HCT116 (cell line): ENCODE data around the gene ZFHX3. TPM values are rescaled to one million over a fixed set of nuclear protein-coding genes. Genes with fewer than 3 reads are reported as not detected.

Experiments
- ATAC-seq: fragments of 200-7000 bp; cut with Tn5 transposase; 2 replicates; pipeline ENCODE4 v1.9.1; 2020; ENCODE audit warnings: mild to moderate bottlenecking, moderate library complexity
- BruUV-seq: library from RNA; stranded (reverse); fragments of 400-500 nt; replicated peaks from 2 replicates; lab custom pipeline; 2021; lab: Mats Ljungman, UMichigan
- CTCF ChIA-PET: fragments of 300-600 bp; sonication (Branson Sonifier 250); formaldehyde crosslinking; loops from one replicate; lab custom pipeline; 2021; ENCODE audit warnings: antibody characterized with exemption; lab: Charles Lee
- POLR2A ChIA-PET: fragments of 300-600, 350-600 bp; sonication (Branson Sonifier 250); formaldehyde crosslinking; loops from one replicate; lab custom pipeline; 2021; ENCODE audit warnings: antibody characterized with exemption; lab: Charles Lee
- RAD21 ChIA-PET, 2 experiments: fragments of 300-600 bp; sonication (Branson Sonifier 250); formaldehyde crosslinking; loops; one replicate each; lab custom pipeline; 2023; ENCODE audit warnings: low total read pairs in 2 of 2; ENCODE audit not compliant: uncharacterized antibody in 2 of 2, unreplicated experiment in 2 of 2, low non-redundant PET in 1 of 2; lab: Charles Lee
- DNase-seq: peaks from one replicate; pipeline ENCODE4 v3.0.0-alpha.2; 2010; ENCODE audit warnings: low read depth, low spot score
- H2AFZ ChIP-seq: fragments of 200-600 bp; shearing (Covaris generic), sonication (generic); 2 replicates; pipeline ENCODE4 v1.6.1; 2017; ENCODE audit warnings: low read depth, mixed run types, mixed read lengths, antibody characterized with exemption, low read length; ENCODE audit not compliant: poor library complexity, severe bottlenecking
- H3K27ac ChIP-seq: 2 replicates; pipeline ENCODE4 v1.5.1; 2012; ENCODE audit warnings: low read depth, low read length
- H3K27me3 ChIP-seq: fragments of 200-600 bp; sonication (generic); 2 replicates; pipeline ENCODE4 v1.6.1; 2016; ENCODE audit warnings: mixed run types, low read length, mixed read lengths; ENCODE audit not compliant: insufficient read depth
- H3K36me3 ChIP-seq, 2 experiments: fragments of 200-500 bp in 1 of 2; fragments of 200-600 bp in 1 of 2; sonication (Bioruptor generic) in 1 of 2; sonication (generic) in 1 of 2; 2 replicates each; pipeline versions ENCODE4 v1.5.1 to v1.6.1; 2014 to 2016; ENCODE audit warnings: low read length in 2 of 2, inconsistent platforms in 1 of 2, mixed read lengths in 1 of 2, mixed run types in 1 of 2; ENCODE audit not compliant: insufficient read depth in 2 of 2, control insufficient read depth in 1 of 2
- H3K4me1 ChIP-seq, 2 experiments: fragments of 200-600 bp in 1 of 2; sonication (generic) in 1 of 2; 2 replicates each; pipeline versions ENCODE4 v1.5.1 to v1.6.1; 2012 to 2017; ENCODE audit warnings: low read length in 2 of 2, inconsistent platforms in 1 of 2, mild to moderate bottlenecking in 1 of 2, mixed read lengths in 1 of 2, mixed run types in 1 of 2, moderate library complexity in 1 of 2; ENCODE audit not compliant: insufficient read depth in 2 of 2, control insufficient read depth in 1 of 2
- H3K4me2 ChIP-seq: fragments of 200-600 bp; sonication (generic); 2 replicates; pipeline ENCODE4 v1.6.1; 2017; ENCODE audit warnings: mixed run types, low read length, mixed read lengths
- H3K4me3 ChIP-seq, 2 experiments: fragments of 200-600 bp in 1 of 2; sonication (generic) in 1 of 2; replicated peaks in 1 of 2; 2 replicates each; pipeline ENCODE4 v1.5.1; 2011 to 2016; ENCODE audit warnings: low read length in 2 of 2, control low read depth in 1 of 2, low read depth in 1 of 2, mild to moderate bottlenecking in 1 of 2, mixed read lengths in 1 of 2, mixed run types in 1 of 2
- H3K79me2 ChIP-seq: fragments of 200-600 bp; sonication (generic); 2 replicates; pipeline ENCODE4 v1.6.1; 2017; ENCODE audit warnings: mild to moderate bottlenecking, mixed run types, low read length, moderate library complexity, mixed read lengths; ENCODE audit not compliant: insufficient read depth
- H3K9ac ChIP-seq: fragments of 200-600 bp; sonication (generic); 2 replicates; pipeline ENCODE4 v1.6.1; 2016; ENCODE audit warnings: low read length, mixed read lengths
- H3K9me2 ChIP-seq: fragments of 200-600 bp; sonication (generic), shearing (Covaris generic); 2 replicates; pipeline ENCODE4 v1.6.1; 2017; ENCODE audit warnings: mixed run types, mild to moderate bottlenecking, moderate library complexity; ENCODE audit not compliant: insufficient read depth
- H3K9me3 ChIP-seq, 2 experiments: fragments of 200-500 bp in 1 of 2; fragments of 200-600 bp in 1 of 2; sonication (Bioruptor generic) in 1 of 2; sonication (generic) in 1 of 2; 2 replicates each; pipeline ENCODE4 v1.6.1; 2014 to 2017; ENCODE audit warnings: low read length in 2 of 2, mixed read lengths in 2 of 2, inconsistent platforms in 1 of 2, low read depth in 1 of 2, mild to moderate bottlenecking in 1 of 2, mixed run types in 1 of 2, moderate library complexity in 1 of 2; ENCODE audit not compliant: control insufficient read depth in 1 of 2, insufficient read depth in 1 of 2
- H4K20me1 ChIP-seq: fragments of 200-600 bp; sonication (generic), shearing (Covaris generic); 2 replicates; pipeline ENCODE4 v1.6.1; 2017; ENCODE audit warnings: mixed run types, mild to moderate bottlenecking, moderate library complexity; ENCODE audit not compliant: insufficient read depth
- ATF3 ChIP-seq: IDR thresholded peaks from 2 replicates; pipeline ENCODE4 v1.6.1; 2012
- CBX3 ChIP-seq: IDR thresholded peaks from 2 replicates; pipeline ENCODE4 v1.6.1; 2012; ENCODE audit warnings: low read depth
- CEBPB ChIP-seq: IDR thresholded peaks from 2 replicates; pipeline ENCODE4 v1.6.1; 2012; ENCODE audit warnings: low read depth
- CTCF ChIP-seq, 3 experiments: fragments of 200-600 bp in 1 of 3; sonication (generic) in 1 of 3; IDR thresholded peaks in 2 of 3; conservative IDR thresholded peaks in 1 of 3; 2 replicates each; pipeline ENCODE4 v1.5.1; 2012 to 2017; ENCODE audit warnings: low read depth in 2 of 3, low read length in 2 of 3, antibody characterized with exemption in 1 of 3, borderline replicate concordance in 1 of 3, control low read depth in 1 of 3, mild to moderate bottlenecking in 1 of 3, mixed read lengths in 1 of 3, mixed run types in 1 of 3, moderate library complexity in 1 of 3; ENCODE audit not compliant: insufficient read depth in 1 of 3
- EZH2phosphoT487 ChIP-seq: fragments of 200-600 bp; IDR thresholded peaks from 2 replicates; pipeline ENCODE4 v1.6.1; 2018; ENCODE audit warnings: antibody characterized with exemption, borderline replicate concordance
- MAX ChIP-seq: IDR thresholded peaks from 2 replicates; pipeline ENCODE4 v1.6.1; 2012
- REST ChIP-seq: IDR thresholded peaks from 2 replicates; pipeline ENCODE4 v1.6.1; 2012; ENCODE audit warnings: low read depth
- SIN3A ChIP-seq: IDR thresholded peaks from 2 replicates; pipeline ENCODE4 v1.6.1; 2012; ENCODE audit warnings: low read depth
- SP1 ChIP-seq: IDR thresholded peaks from 2 replicates; pipeline ENCODE4 v1.6.1; 2012; ENCODE audit warnings: low read depth
- YY1 ChIP-seq: IDR thresholded peaks from 2 replicates; pipeline ENCODE4 v1.6.1; 2011; ENCODE audit warnings: low read length, low read depth, moderate library complexity, mild to moderate bottlenecking; ENCODE audit not compliant: insufficient replicate concordance; ENCODE audit errors: extremely low read depth
- intact Hi-C: fragments of 100-400 bp; cut with micrococcal nuclease; formaldehyde crosslinking; loops from 2 replicates; pipeline ENCODE4 v1.10.0; 2022
- total RNA-seq: library from RNA; stranded (reverse); gene quantifications from one replicate; pipeline ENCODE4 v1.2.1, GENCODE V29; 2021; ENCODE audit not compliant: unreplicated experiment

Gene ZFHX3
- total RNA-seq, 1 experiment from 2014 or later, result 6.3 TPM

GRCh38 chr16:72854267-72854959, 193.5 kb downstream of the ZFHX3 start:
- Histone ChIP-seq H3K79me2 (no peaks in the 10 kb centered on the region), H3K9me2 (no peaks in the 10 kb centered on the region), H3K27me3 (no peaks in the 10 kb centered on the region), H3K4me1 (peaks cover under 1 to 3% of the 10 kb centered on the region in 2 experiments; a peak in 3 of 4 replicates), H3K9me3 (no peaks in the 10 kb centered on the region), H3K36me3 (no peaks in the 10 kb centered on the region), H3K27ac (no peak overlapping the region), H3K4me3 (no peak overlapping the region), H4K20me1 (0 out of 2 replicates have a peak, but pooled peaks cover 3% of the 10 kb centered on the region), H2AFZ (no peak overlapping the region), H3K4me2 (no peak overlapping the region), H3K9ac (no peak overlapping the region)
- no TSS peak for BruUV-seq
- POLR2A ChIA-PET, result no interaction called here
- CTCF ChIA-PET, result interaction anchor here (1.5 kb wide), 1 partner anchor 22 kb away, joined by 6 read pairs; no protein-coding TSS in a partner anchor
- ATAC-seq (no peak), DNase-seq (no peak)
- TF ChIP-seq CBX3 (no peak), CTCF (IDR thresholded peaks at IDR 0.05 in 2 of 3, conservative IDR thresholded peaks at IDR 0.05 in 1 of 3; ENCODE audit: borderline replicate concordance in 1 of 3, insufficient read depth in 1 of 3, low read depth in 2 of 3, low read length in 2 of 3) (no peak), SIN3A (no peak), EZH2phosphoT487 (no peak), ATF3 (no peak), YY1 (no peak), REST (no peak), SP1 (no peak), MAX (no peak), CEBPB (no peak)
- intact Hi-C loops, result no loop called here
- RAD21 ChIA-PET, result no interaction called here
